Stomach (tissue), 4 donors: ENCODE measurements around the gene PRKCI.

Source experiments
- CTCF ChIP-seq, 7 experiments: fragments of 450-650 bp in 4 of 7; fragments of 200-600 bp in 3 of 7; sonication (generic) in 3 of 7; IDR thresholded peaks; one replicate each; pipeline ENCODE4 v1.5.1; 2016 to 2019; ENCODE audit warnings: antibody characterized with exemption in 7 of 7, control low read depth in 2 of 7, mild to moderate bottlenecking in 1 of 7
- EP300 ChIP-seq: sonication (generic); formaldehyde crosslinking; IDR thresholded peaks from one replicate; pipeline ENCODE4 v1.6.1; 2017; ENCODE audit warnings: antibody characterized with exemption

- TF ChIP-seq CTCF (IDR thresholded peaks at IDR 0.05): no peak
- TF ChIP-seq EP300: no peak
These were observed 35.9 kb downstream of the PRKCI start for GRCh38 chr3:170258105-170258487.
